Hematopoietic multipotent progenitor cell treated with erythropoietin and hydrocortisone succinate and interleukin-3 and kit ligand, for 17 days (in vitro differentiated cells): ENCODE measurements around the gene TAF11L11.
"Not testable (repeated sequence)": the region's sequence is repeated elsewhere in the genome, so short reads cannot be mapped to it uniquely, and the experiment has no call there.

Experiments used
- DNase-seq: peaks from one replicate; pipeline ENCODE4 v3.0.0-alpha.2; 2015; ENCODE audit warnings: low spot score

The TAF11L11 gene

GRCh38 chr5:17603880-17604279 is at the start of gene TAF11L11:
Gene TAF11L11 (plus strand): TSS chr5:17604183.
- not testable (repeated sequence) for DNase-seq

GRCh38 chr5:17585658-17586057 is 18.3 kb upstream of the TAF11L11 start, which contains the start of gene TAF11L7:
Gene TAF11L7 (minus strand): TSS chr5:17585758.
- not testable (repeated sequence) for DNase-seq

GRCh38 chr5:17590860-17591259 is 13.1 kb upstream of the TAF11L11 start, which contains the start of gene TAF11L8:
Gene TAF11L8 (minus strand): TSS chr5:17590960.
- DNase-seq, result not testable (repeated sequence)

GRCh38 chr5:17594255-17594654 is 9.7 kb upstream of the TAF11L11 start, which contains the start of gene TAF11L9:
Gene TAF11L9 (minus strand): TSS chr5:17594394.
- DNase-seq, result not testable (repeated sequence)

- not testable (repeated sequence) for DNase-seq
Measured at GRCh38 chr5:17597728-17598127, 6.3 kb upstream of the TAF11L11 start, which contains the start of gene TAF11L10. Gene TAF11L10 (minus strand): TSS chr5:17597828.

GRCh38 chr5:17604951-17605350 is 968 bp downstream of the TAF11L11 start:
- no peak for DNase-seq

GRCh38 chr5:17607461-17607860 is 3.5 kb downstream of the TAF11L11 start:
- not testable (repeated sequence) for DNase-seq

GRCh38 chr5:17610092-17610491 is 6.1 kb downstream of the TAF11L11 start, which contains the start of gene TAF11L12:
Gene TAF11L12 (plus strand): TSS chr5:17610392.
- not testable (repeated sequence) for DNase-seq

GRCh38 chr5:17614872-17615605 is 11.1 kb downstream of the TAF11L11 start:
- DNase-seq, result no peak

GRCh38 chr5:17619354-17619753 is 15.4 kb downstream of the TAF11L11 start:
- DNase-seq, result no peak

GRCh38 chr5:17620627-17621026 is 16.6 kb downstream of the TAF11L11 start:
- DNase-seq, result no peak

- DNase-seq, result no peak
Measured at GRCh38 chr5:17625686-17626085, 21.7 kb downstream of the TAF11L11 start.

- not testable (repeated sequence) for DNase-seq
Measured at GRCh38 chr5:17631788-17632187, 27.8 kb downstream of the TAF11L11 start, which contains the start of gene TAF11L13. Gene TAF11L13 (plus strand): TSS chr5:17632088.

GRCh38 chr5:17634160-17634559 is 30.2 kb downstream of the TAF11L11 start, which contains the start of gene TAF11L14:
Gene TAF11L14 (plus strand): TSS chr5:17634460.
- DNase-seq, result no peak

- not testable (repeated sequence) for DNase-seq
Measured at GRCh38 chr5:17649232-17649631, 45.2 kb downstream of the TAF11L11 start.

GRCh38 chr5:17655201-17655759 is 51.3 kb downstream of the TAF11L11 start:
- DNase-seq, result not testable (repeated sequence)
